ENCODE results near the gene TRERF1.

- TF ChIP-seq POLR2AphosphoS5 (IDR thresholded peaks at IDR 0.05; ENCODE audit: insufficient read depth in 1 of 2, low read depth in 1 of 2) = no peak
- TF ChIP-seq CTCF (IDR thresholded peaks at IDR 0.05) = no peak
- TF ChIP-seq POLR2A (IDR thresholded peaks at IDR 0.05) = no peak
These were observed 182.2 kb downstream of the TRERF1 start for GRCh38 chr6:42269553-42269952.
